ENCODE results near the gene COL5A3. TPM values are rescaled to one million over a fixed set of nuclear protein-coding genes. Genes with fewer than 3 reads are reported as not detected.

COL5A3 gene
- total and polyA plus RNA-seq, 2 of the 13 experiments (the other 11 are each of a cell fraction or from before 2014, with no cell fraction given): 0.02 TPM; not detected in 1

GRCh38 chr19:9917321-9917720 lies 93.0 kb downstream of the COL5A3 start:
- WGBS (ENCODE audit: low lambda C conversion rate): 3% methylated on average over 3 of the region's 3 CpGs
- ChIA-PET CTCF (ENCODE audit: low intra/inter-chr PET ratio, low total read pairs) (no interaction called here), POLR2A (no interaction called here)
- FAIRE-seq: peak; percentile 48
- Histone ChIP-seq H3K79me2 (ENCODE audit: insufficient read depth, low read length) (no peaks in the 10 kb centered on the region), H4K20me1 (ENCODE audit: insufficient read depth, low read length) (no peaks in the 10 kb centered on the region), H3K4me3 (replicated peaks in 1 of 3; ENCODE audit: insufficient read depth in 1 of 3, low read depth in 2 of 3, low read length in 3 of 3) (no peak overlapping the region), H3K36me3 (replicated peaks in 1 of 2; ENCODE audit: control insufficient read depth in 1 of 2, insufficient read depth in 2 of 2, low read length in 2 of 2) (no peaks in the 10 kb centered on the region), H3K27me3 (ENCODE audit: control insufficient read depth in 1 of 2, insufficient read depth in 2 of 2, low read length in 2 of 2) (peaks cover 0 to 10% of the 10 kb centered on the region in 2 experiments; a peak in 2 of 5 replicates), H3K9ac (ENCODE audit: insufficient read depth, low read depth, low read length) (no peak overlapping the region), H3K4me1 (ENCODE audit: insufficient read depth, low read length) (peaks cover 4% of the 10 kb centered on the region; the same call in 1 of the 2 replicates), H3K27ac (ENCODE audit: extremely low read length, insufficient read depth, low read length) (no peak overlapping the region), H3K9me3 (ENCODE audit: low read length) (no peaks in the 10 kb centered on the region), H2AFZ (ENCODE audit: low read length) (peak overlapping the region; percentile 87), H3K4me2 (ENCODE audit: low read depth, low read length) (peak overlapping the region; percentile 56)
- DNase-seq (ENCODE audit: low spot score): peak; percentile 51
- in situ Hi-C loops (cut with HindIII; ENCODE audit: extremely low pct_ligation_motif_present, low pct_unique_long_range_greater_than_20kb) (no loop called here), intact Hi-C loops (cut with micrococcal nuclease; ENCODE audit: unreplicated experiment) (no loop called here)
- peak; percentile 77 for ATAC-seq
- BruUV-seq (replicated peaks): no TSS peak
- TF ChIP-seq SUZ12 (IDR thresholded peaks at IDR 0.05; ENCODE audit: low read depth, low read length) (peak; percentile 44), SAFB2 (CRISPR knock-in tag; IDR thresholded peaks at IDR 0.05; ENCODE audit: borderline replicate concordance, low read depth) (no peak), REL (CRISPR knock-in tag; conservative IDR thresholded peaks at IDR 0.05) (no peak), FUBP1 (CRISPR knock-in tag; IDR thresholded peaks at IDR 0.05; ENCODE audit: borderline replicate concordance) (no peak), ELF3 (CRISPR knock-in tag; IDR thresholded peaks at IDR 0.05) (peak; percentile 47; the same call in 1 of the 2 replicates), NFYB (CRISPR knock-in tag; IDR thresholded peaks at IDR 0.05) (peak; percentile 89), ZNF512B (CRISPR knock-in tag; IDR thresholded peaks at IDR 0.05; ENCODE audit: borderline replicate concordance) (no peak), ZNF605 (CRISPR knock-in tag; IDR thresholded peaks at IDR 0.05) (no peak), HCFC1 (IDR thresholded peaks at IDR 0.05; ENCODE audit: low read depth, low read length) (peak; percentile 77), HOXA7 (CRISPR knock-in tag; IDR thresholded peaks at IDR 0.05) (no peak), GABPB1 (CRISPR knock-in tag; IDR thresholded peaks at IDR 0.05) (peak; percentile 87), ELF1 (CRISPR knock-in tag; IDR thresholded peaks at IDR 0.05) (peak; percentile 97), ARNT (IDR thresholded peaks at IDR 0.05) (no peak), THAP11 (CRISPR knock-in tag; IDR thresholded peaks at IDR 0.05) (peak; percentile 99), NFYC (CRISPR knock-in tag; IDR thresholded peaks at IDR 0.05) (peak; percentile 87), MEIS2 (CRISPR knock-in tag; IDR thresholded peaks at IDR 0.05) (no peak), GABPA (IDR thresholded peaks at IDR 0.05; ENCODE audit: low read depth, low read length) (peak; percentile 12; the same call in 1 of the 2 replicates), GABPA (CRISPR knock-in tag; IDR thresholded peaks at IDR 0.05; ENCODE audit: low read depth) (peak; percentile 91)
- TF ChIP-seq, protein P1, sequence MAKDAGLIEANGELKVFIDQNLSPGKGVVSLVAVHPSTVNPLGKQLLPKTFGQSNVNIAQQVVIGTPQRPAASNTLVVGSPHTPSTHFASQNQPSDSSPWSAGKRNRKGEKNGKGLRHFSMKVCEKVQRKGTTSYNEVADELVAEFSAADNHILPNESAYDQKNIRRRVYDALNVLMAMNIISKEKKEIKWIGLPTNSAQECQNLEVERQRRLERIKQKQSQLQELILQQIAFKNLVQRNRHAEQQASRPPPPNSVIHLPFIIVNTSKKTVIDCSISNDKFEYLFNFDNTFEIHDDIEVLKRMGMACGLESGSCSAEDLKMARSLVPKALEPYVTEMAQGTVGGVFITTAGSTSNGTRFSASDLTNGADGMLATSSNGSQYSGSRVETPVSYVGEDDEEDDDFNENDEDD (CRISPR knock-in tag; IDR thresholded peaks at IDR 0.05; ENCODE audit: borderline replicate concordance): peak; percentile 87; the same call in 1 of the 2 replicates
- TF ChIP-seq, protein P2, sequence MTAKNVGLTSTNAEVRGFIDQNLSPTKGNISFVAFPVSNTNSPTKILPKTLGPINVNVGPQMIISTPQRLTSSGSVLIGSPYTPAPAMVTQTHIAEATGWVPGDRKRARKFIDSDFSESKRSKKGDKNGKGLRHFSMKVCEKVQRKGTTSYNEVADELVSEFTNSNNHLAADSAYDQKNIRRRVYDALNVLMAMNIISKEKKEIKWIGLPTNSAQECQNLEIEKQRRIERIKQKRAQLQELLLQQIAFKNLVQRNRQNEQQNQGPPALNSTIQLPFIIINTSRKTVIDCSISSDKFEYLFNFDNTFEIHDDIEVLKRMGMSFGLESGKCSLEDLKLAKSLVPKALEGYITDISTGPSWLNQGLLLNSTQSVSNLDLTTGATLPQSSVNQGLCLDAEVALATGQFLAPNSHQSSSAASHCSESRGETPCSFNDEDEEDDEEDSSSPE (CRISPR knock-in tag; IDR thresholded peaks at IDR 0.05): peak; percentile 68; the same call in 1 of the 2 replicates
